ENCODE results near the gene ALK.

ALK gene

DNA sequence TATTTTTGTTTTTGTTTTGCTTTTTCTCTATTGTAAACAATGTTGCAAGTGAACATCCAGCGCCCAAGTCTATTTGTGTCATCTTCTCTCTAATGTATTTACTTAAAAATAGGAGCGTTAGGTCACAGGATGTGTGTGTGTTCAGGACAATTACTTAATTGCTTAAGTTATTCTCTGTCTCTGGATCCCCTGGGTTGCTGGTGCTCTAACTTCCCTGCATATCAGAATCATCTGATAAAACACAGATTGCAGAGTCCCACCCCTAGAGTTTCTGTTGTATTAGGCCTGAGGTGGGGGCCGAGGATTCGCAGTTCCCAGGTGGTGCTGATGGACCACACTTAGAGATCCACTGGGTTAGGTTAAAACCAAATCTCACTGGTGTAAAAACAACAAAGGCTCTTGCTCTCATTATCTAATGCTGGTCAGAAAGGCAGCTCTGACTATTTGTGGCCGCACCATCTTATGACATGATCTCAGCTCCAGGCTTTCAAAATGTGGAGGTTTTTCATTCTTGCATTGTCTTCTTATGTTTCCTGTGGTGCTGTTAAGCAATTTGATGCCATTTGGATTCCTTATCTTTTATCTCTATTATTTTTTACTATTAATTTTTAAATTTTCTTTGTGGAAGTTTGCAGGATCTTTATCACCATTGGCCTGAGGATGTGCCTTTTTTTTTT is 718.4 kb downstream of the ALK start:
- TF ChIP-seq, protein P1, sequence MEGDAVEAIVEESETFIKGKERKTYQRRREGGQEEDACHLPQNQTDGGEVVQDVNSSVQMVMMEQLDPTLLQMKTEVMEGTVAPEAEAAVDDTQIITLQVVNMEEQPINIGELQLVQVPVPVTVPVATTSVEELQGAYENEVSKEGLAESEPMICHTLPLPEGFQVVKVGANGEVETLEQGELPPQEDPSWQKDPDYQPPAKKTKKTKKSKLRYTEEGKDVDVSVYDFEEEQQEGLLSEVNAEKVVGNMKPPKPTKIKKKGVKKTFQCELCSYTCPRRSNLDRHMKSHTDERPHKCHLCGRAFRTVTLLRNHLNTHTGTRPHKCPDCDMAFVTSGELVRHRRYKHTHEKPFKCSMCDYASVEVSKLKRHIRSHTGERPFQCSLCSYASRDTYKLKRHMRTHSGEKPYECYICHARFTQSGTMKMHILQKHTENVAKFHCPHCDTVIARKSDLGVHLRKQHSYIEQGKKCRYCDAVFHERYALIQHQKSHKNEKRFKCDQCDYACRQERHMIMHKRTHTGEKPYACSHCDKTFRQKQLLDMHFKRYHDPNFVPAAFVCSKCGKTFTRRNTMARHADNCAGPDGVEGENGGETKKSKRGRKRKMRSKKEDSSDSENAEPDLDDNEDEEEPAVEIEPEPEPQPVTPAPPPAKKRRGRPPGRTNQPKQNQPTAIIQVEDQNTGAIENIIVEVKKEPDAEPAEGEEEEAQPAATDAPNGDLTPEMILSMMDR (IDR thresholded peaks at IDR 0.05; ENCODE audit: low read depth, low read length, missing control alignments) = no peak
- no peak overlapping the region for H3K4me3 ChIP-seq (ENCODE audit: low read depth, low read length)
- in situ Hi-C loops (cut with HindIII; ENCODE audit: low sequenced_read_pairs) = no loop called here
- DNase-seq (ENCODE audit: low read depth) = no peak

GRCh38 chr2:29201979-29202378 is 719.4 kb downstream of the ALK start:
- no peak for DNase-seq (ENCODE audit: low read depth)
- H3K4me3 ChIP-seq (ENCODE audit: low read depth, low read length) = no peak overlapping the region
- in situ Hi-C loops (cut with HindIII; ENCODE audit: low sequenced_read_pairs) = no loop called here
- TF ChIP-seq, protein P1 (IDR thresholded peaks at IDR 0.05; ENCODE audit: low read depth, low read length, missing control alignments) = no peak

- TF ChIP-seq, protein P1 (IDR thresholded peaks at IDR 0.05; ENCODE audit: low read depth, low read length, missing control alignments) = peak; percentile 79
- peak; percentile 36 for DNase-seq (ENCODE audit: low read depth)
- in situ Hi-C loops (cut with HindIII; ENCODE audit: low sequenced_read_pairs) = loop anchor here (10.0 kb wide), 2 partner anchors 182 to 242 kb away; no protein-coding TSS in a partner anchor
- H3K4me3 ChIP-seq (ENCODE audit: low read depth, low read length) = no peak overlapping the region
Measured at GRCh38 chr2:29196792-29197788, 724.3 kb downstream of the ALK start.

GRCh38 chr2:29195796-29196195 is 725.6 kb downstream of the ALK start:
- no peak for DNase-seq (ENCODE audit: low read depth)
- in situ Hi-C loops (cut with HindIII; ENCODE audit: low sequenced_read_pairs) = loop anchor here (10.0 kb wide), 2 partner anchors 181 to 241 kb away; no protein-coding TSS in a partner anchor
- TF ChIP-seq, protein P1 (IDR thresholded peaks at IDR 0.05; ENCODE audit: low read depth, low read length, missing control alignments) = no peak

DNA sequence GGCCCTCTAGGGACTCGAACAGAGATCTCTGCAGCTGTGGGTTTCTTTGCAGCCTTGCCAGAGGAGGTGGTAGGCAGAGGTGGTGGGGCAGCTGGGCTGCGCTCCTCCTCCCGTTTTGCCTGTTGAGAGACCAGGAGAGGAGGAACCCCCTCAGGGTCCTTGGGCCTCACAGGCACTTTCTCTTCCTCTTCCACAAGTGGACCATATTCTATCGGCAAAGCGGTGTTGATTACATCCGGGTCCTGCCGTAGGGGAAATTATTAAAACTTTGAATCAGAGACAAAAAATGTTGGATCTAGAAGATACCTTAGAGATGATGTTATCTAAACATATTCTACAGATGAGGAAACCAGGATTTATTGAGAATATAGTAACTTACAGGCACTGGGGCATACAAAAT is 727.7 kb downstream of the ALK start:
- TF ChIP-seq, protein P1 (IDR thresholded peaks at IDR 0.05; ENCODE audit: low read depth, low read length, missing control alignments) = no peak
- in situ Hi-C loops (cut with HindIII; ENCODE audit: low sequenced_read_pairs) = loop anchor here (10.0 kb wide), 2 partner anchors 179 to 239 kb away; no protein-coding TSS in a partner anchor

More at GRCh38 chr2:29195796-29196195, 725.6 kb downstream of the ALK start:
- H3K4me3 ChIP-seq (ENCODE audit: low read depth, low read length) = no peak overlapping the region

DNA sequence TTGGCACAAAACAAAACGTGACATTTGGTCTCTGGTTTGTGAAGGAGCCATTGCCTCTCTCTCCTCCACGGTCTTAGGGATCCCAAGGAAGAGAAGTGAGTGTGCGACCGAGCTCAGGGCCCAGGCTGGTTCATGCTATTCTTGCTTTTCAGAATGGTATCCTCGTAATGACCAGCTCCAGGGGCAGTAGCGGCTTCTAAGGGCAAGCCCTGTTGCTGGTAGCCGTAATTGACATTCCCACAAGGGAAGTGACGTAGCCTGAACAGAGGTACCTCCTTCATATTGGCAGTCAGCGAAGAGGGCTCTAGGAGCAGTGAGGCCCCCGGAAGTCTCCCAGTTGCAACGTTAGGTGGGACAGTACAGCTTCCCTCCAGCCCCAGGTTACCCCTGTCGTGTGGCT is 728.3 kb downstream of the ALK start:
- in situ Hi-C loops (cut with HindIII; ENCODE audit: low sequenced_read_pairs) = loop anchor here (10.0 kb wide), 2 partner anchors 178 to 238 kb away; no protein-coding TSS in a partner anchor
- no peak overlapping the region for H3K4me3 ChIP-seq (ENCODE audit: low read depth, low read length)
- TF ChIP-seq, protein P1 (IDR thresholded peaks at IDR 0.05; ENCODE audit: low read depth, low read length, missing control alignments) = no peak
- no peak for DNase-seq (ENCODE audit: low read depth)

More for the DNA sequence above, 727.7 kb downstream of the ALK start:
- H3K4me3 ChIP-seq (ENCODE audit: low read depth, low read length) = no peak overlapping the region
- DNase-seq (ENCODE audit: low read depth) = no peak

Data from astrocyte of the cerebellum (primary cell).